ENCODE measurements around the gene ZNF527.
"Not testable (repeated sequence)": the region's sequence is repeated elsewhere in the genome, so short reads cannot be mapped to it uniquely, and the experiment has no call there.

ZNF527 gene

GRCh38 chr19:37370880-37371661 is at the start of gene ZNF527:
ZNF527 (plus strand) TSS chr19:37371099; CDS start chr19:37374199, 3,100 bp downstream.
- DNase-seq (ENCODE audit: low read depth in 2 of 2) = peak; percentile 93 to 95

DNA sequence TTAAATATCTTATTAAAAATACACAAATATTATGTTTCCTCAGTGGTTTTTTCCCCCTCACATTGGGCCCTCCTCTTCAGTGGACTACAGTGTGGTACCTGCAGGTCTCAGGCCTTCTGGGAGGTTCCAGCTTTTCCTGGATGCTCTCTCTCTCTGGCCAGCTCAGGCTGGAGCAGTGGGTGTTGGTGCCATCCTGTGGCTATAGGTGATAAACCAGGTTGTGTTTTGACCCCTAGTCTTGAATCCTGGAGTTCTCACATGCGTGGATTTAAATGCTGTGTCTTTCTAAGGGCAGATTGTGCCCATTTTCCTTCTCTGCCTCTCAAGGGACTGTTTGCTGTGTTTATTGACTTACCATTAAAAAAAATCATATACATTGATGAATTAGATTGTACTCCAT is 41.2 kb upstream of the ZNF527 start:
- DNase-seq (ENCODE audit: low read depth in 2 of 2) = no peak

DNA sequence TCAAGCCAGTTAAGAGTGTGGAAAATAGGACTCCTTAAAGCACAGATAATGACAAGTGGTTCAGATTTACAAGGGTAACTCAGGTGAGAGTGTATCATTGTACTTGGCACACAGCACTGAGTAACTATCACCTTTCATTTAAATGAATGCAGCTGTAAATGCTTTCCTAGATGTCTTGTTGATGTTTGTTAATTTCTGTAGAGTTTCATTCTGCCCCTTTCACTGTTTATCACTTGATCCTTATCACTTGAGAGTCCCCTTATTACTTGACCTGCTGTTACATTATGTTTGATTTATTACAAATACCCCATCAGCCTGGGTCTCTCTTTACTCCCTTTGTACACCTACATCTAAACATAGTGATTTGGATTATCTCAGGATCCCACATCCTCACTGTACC is 38.1 kb upstream of the ZNF527 start:
- no peak for DNase-seq (ENCODE audit: low read depth in 2 of 2)

GRCh38 chr19:37333457-37333856 is 37.4 kb upstream of the ZNF527 start:
- no peak for DNase-seq (ENCODE audit: low read depth in 2 of 2)

- peak; percentile 64 to 79 for DNase-seq (ENCODE audit: low read depth in 2 of 2)
These were observed 36.5 kb upstream of the ZNF527 start for GRCh38 chr19:37334179-37335071.

- DNase-seq (ENCODE audit: low read depth in 2 of 2) = no peak
These were observed 28.1 kb upstream of the ZNF527 start for GRCh38 chr19:37342753-37343152.

- DNase-seq (ENCODE audit: low read depth in 2 of 2) = no peak
These were observed 24.8 kb upstream of the ZNF527 start for GRCh38 chr19:37346091-37346490.

DNA sequence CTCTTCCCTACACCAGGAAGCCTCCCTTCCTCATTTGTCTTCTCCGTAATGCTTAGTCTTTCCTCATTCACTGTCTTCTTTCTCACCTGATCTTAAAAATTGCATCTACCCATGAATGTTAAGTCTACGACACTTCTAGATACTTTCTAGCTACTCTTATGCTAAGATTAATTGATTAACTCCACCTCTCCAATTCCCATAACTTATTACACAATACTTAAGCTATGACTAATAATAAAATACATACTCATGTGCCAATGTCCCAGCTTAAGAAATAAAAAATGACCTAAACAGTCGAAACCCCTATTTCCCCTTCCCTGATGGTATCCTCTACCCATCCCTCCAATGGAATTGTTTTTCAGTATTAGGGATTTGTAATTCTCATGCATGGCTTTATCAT is 22.8 kb upstream of the ZNF527 start:
- DNase-seq (ENCODE audit: low read depth in 2 of 2) = no peak

DNA sequence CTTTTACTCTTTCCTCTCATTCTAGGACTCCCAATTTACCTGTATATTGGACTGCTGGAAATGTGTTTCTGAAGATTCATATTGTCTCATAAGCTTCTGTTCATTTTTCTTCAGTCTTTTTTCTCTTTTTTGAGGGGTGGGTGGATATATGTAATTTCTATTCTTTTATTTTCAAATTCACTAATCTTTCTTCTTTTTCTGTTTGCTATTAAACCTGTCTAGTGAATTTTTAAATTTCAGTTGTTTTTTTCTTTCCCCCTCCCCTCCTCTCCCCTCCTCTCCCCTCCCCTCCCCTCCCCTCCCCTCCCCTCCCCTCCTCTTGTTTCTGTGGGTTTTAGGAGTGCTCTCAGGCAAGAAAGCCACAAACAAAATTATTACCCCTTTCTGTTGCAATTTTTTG is 16.9 kb upstream of the ZNF527 start:
- DNase-seq (ENCODE audit: low read depth in 2 of 2) = no peak

- DNase-seq (ENCODE audit: low read depth in 2 of 2) = no peak
These were observed 15.0 kb upstream of the ZNF527 start for GRCh38 chr19:37355901-37356300.

- no peak for DNase-seq (ENCODE audit: low read depth in 2 of 2)
These were observed 8.9 kb upstream of the ZNF527 start for GRCh38 chr19:37361994-37362393.

DNA sequence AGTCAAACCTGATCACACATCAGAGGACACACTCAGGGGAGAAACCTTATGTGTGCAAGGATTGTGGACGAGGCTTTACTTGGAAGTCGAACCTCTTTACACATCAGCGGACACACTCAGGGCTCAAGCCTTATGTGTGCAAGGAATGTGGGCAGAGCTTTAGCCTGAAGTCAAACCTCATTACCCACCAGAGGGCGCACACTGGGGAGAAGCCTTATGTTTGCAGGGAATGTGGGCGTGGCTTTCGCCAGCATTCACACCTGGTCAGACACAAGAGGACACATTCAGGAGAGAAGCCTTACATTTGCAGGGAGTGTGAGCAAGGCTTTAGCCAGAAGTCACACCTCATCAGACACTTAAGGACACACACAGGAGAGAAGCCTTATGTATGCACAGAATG is 8.2 kb upstream of the ZNF527 start:
- no peak for DNase-seq (ENCODE audit: low read depth in 2 of 2)

- peak in 1 of 2 donors; percentile 1 for DNase-seq (ENCODE audit: low read depth in 2 of 2)
These were observed 466 bp upstream of the ZNF527 start for GRCh38 chr19:37370386-37370879.

DNA sequence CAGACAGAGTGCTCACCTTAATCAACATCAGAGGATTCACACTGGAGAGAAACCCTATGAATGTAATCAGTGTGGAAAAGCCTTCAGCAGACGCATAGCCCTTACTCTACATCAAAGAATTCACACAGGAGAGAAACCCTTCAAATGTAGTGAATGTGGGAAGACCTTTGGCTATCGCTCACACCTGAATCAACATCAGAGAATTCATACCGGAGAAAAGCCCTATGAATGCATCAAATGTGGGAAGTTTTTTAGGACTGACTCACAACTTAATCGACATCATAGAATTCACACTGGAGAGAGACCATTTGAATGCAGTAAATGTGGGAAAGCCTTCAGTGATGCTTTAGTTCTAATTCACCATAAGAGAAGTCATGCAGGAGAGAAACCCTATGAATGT is 18.3 kb downstream of the ZNF527 start:
- DNase-seq (ENCODE audit: low read depth in 2 of 2) = no peak

DNA sequence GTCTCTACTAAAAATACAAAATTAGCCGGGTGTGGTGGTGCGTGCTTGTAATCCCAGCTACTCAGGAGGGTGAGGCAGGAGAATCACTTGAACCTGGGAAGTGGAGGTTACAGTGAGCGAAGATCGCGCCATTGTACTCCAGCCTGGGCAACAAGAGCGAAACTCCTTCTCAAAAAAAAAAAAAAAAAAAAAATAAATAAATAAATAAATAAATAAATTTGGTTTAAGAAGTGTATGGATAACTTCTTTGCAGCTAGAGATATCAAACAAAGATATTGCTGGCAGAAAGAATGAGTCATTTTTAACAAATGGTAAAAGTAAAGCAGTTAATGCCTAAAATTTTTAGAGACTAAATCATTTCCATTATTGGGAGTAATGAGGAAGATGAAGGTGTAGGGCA is 20.5 kb downstream of the ZNF527 start:
- not testable (repeated sequence) for DNase-seq (ENCODE audit: low read depth in 2 of 2)

DNA sequence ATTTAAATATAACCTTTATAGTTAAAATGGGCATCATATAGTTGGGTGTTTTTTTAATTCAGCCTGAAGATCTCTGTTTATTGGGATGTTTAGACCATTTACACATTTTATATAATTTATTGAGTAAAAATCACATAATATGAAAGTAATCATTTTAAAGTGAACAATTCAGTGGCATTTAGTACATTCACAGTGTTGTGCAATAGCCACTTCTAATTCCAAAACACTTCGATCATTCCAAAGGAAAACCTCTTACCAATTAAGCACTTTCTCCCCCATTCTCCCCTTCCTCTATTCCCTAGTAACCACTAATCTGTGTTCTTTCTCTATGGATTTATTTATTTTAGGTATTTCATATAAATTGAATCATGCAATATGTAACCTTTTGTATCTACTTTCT is 30.2 kb downstream of the ZNF527 start:
- no peak for DNase-seq (ENCODE audit: low read depth in 2 of 2)

- DNase-seq (ENCODE audit: low read depth in 2 of 2) = no peak
These were observed 32.5 kb downstream of the ZNF527 start for GRCh38 chr19:37403403-37403802.

DNA sequence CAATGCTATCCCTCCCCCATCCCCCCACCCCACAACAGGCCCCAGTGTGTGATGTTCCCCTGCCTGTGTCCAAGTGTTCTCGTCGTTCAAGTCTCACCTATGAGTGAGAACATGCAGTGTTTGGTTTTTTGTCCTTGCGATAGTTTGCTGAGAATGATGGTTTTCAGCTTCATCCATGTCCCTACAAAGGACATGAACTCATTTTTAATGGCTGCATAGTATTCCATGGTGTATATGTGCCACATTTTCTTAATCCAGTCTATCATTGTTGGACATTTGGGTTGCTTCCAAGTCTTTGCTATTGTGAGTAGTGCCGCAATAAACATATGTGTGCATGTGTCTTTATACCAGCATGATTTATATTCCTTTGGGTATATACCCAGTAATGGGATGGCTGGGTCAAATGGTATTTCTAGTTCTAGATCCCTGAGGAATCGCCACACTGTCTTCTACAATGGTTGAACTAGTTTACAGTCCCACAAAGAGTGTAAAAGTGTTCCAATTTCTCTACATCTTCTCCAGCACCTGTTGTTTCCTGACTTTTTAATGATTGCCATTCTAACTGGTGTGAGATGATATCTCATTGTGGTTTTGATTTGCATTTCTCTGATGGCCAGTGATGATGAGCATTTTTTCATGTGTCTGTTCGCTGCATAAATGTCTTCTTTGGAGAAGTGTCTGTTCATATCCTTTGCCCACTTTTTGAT is 35.4 kb downstream of the ZNF527 start:
- DNase-seq (ENCODE audit: low read depth in 2 of 2) = not testable (repeated sequence)

- no peak for DNase-seq (ENCODE audit: low read depth in 2 of 2)
These were observed 41.8 kb downstream of the ZNF527 start for GRCh38 chr19:37412700-37413099.

GRCh38 chr19:37413313-37414084 is 42.6 kb downstream of the ZNF527 start:
- no peak for DNase-seq (ENCODE audit: low read depth in 2 of 2)

Data from stimulated activated CD8-positive, alpha-beta memory T cell treated with anti-CD3 and anti-CD28 coated beads, Interleukin-2, amount 100 ng/mL, for 48 hours (primary cell).